B cell (primary cell): ENCODE data around the gene ESPN. TPM values are rescaled to one million over a fixed set of nuclear protein-coding genes. Genes with fewer than 3 reads are reported as not detected.

Experiments
- ATAC-seq: fragments of 200-7000 bp; cut with Tn5 transposase; one replicate; pipeline ENCODE4 v1.10.0; 2021; ENCODE audit warnings: low read depth, mild to moderate bottlenecking, moderate number of reproducible peaks, moderate library complexity
- CTCF ChIA-PET: fragments of 350-600 bp; sonication (Branson Sonifier 250); formaldehyde crosslinking; loops from one replicate; lab custom pipeline; 2021; ENCODE audit warnings: antibody characterized with exemption, inconsistent platforms; lab: Charles Lee
- POLR2A ChIA-PET: fragments of 350-600 bp; sonication (Branson Sonifier 250); formaldehyde crosslinking; loops from one replicate; lab custom pipeline; 2021; ENCODE audit warnings: antibody characterized with exemption; lab: Charles Lee
- DNase-seq: peaks from one replicate; pipeline ENCODE4 v3.0.0; 2013
- H2AFZ ChIP-seq: 2 replicates; pipeline ENCODE4 v1.6.1; 2012; ENCODE audit warnings: mild to moderate bottlenecking, low read depth, low read length; ENCODE audit not compliant: insufficient read depth, poor library complexity, severe bottlenecking
- H3K27ac ChIP-seq, 2 donors: 1 replicate in 1 of 2; 2 replicates in 1 of 2; pipeline ENCODE4 v1.5.1; 2012 to 2013; ENCODE audit warnings: low read length in 2 of 2, mild to moderate bottlenecking in 2 of 2, moderate library complexity in 1 of 2
- H3K27me3 ChIP-seq, 4 experiments: fragments of 200-600 bp in 1 of 4; sonication (generic) in 1 of 4; replicated peaks in 1 of 4; 1 replicate in 2 of 4; 2 replicates in 2 of 4; pipeline versions ENCODE4 v1.6.1 to v1.7.0; 2013 to 2016; ENCODE audit warnings: low read length in 3 of 4, mild to moderate bottlenecking in 2 of 4, mixed read lengths in 1 of 4, moderate library complexity in 1 of 4; ENCODE audit not compliant: insufficient read depth in 4 of 4, control insufficient read depth in 3 of 4; ENCODE audit errors: control extremely low read depth in 1 of 4
- H3K36me3 ChIP-seq, 2 experiments: replicated peaks in 1 of 2; 1 replicate in 1 of 2; 2 replicates in 1 of 2; pipeline versions ENCODE4 v1.6.1 to v1.7.1; 2013; ENCODE audit warnings: low read length in 1 of 2; ENCODE audit not compliant: insufficient read depth in 2 of 2, control insufficient read depth in 1 of 2; ENCODE audit errors: control extremely low read depth in 1 of 2, extremely low read depth in 1 of 2
- H3K4me1 ChIP-seq, 2 donors: fragments of 200-600 bp in 1 of 2; sonication (generic) in 1 of 2; 1 replicate in 1 of 2; 2 replicates in 1 of 2; pipeline versions ENCODE4 v1.5.1 to v1.6.1; 2013 to 2017; ENCODE audit warnings: low read length in 2 of 2; ENCODE audit not compliant: control insufficient read depth in 2 of 2, insufficient read depth in 2 of 2
- H3K4me2 ChIP-seq: replicated peaks from 2 replicates; pipeline ENCODE3; 2012; ENCODE audit warnings: mild to moderate bottlenecking, low read depth, low read length; ENCODE audit not compliant: poor library complexity, severe bottlenecking
- H3K4me3 ChIP-seq, 5 experiments: fragments of 200-600 bp in 1 of 5; sonication (generic) in 1 of 5; 1 replicate in 3 of 5; 2 replicates in 2 of 5; pipeline versions ENCODE4 v1.5.1 to v1.7.0; 2011 to 2016; ENCODE audit warnings: low read length in 4 of 5, mild to moderate bottlenecking in 4 of 5, low read depth in 2 of 5, control low read depth in 1 of 5, moderate library complexity in 1 of 5; ENCODE audit not compliant: insufficient read depth in 1 of 5; ENCODE audit errors: control extremely low read depth in 1 of 5, extremely low read depth in 1 of 5
- H3K79me2 ChIP-seq: fragments of 200-600 bp; sonication (generic); one replicate; pipeline ENCODE4 v1.6.0; 2016; ENCODE audit warnings: low read length; ENCODE audit not compliant: control insufficient read depth, insufficient read depth
- H3K9ac ChIP-seq: fragments of 200-600 bp; sonication (generic); 2 replicates; pipeline ENCODE4 v1.6.1; 2017; ENCODE audit warnings: mild to moderate bottlenecking, low read length, moderate library complexity
- H3K9me3 ChIP-seq, 3 donors: one replicate each; pipeline versions ENCODE4 v1.6.1 to v1.7.1; 2013; ENCODE audit warnings: low read length in 2 of 3; ENCODE audit not compliant: control insufficient read depth in 2 of 3, insufficient read depth in 1 of 3; ENCODE audit errors: control extremely low read depth in 1 of 3
- H4K20me1 ChIP-seq: 2 replicates; pipeline ENCODE4 v1.6.0; 2012; ENCODE audit warnings: mild to moderate bottlenecking, low read length; ENCODE audit not compliant: insufficient read depth, control insufficient read depth, poor library complexity, severe bottlenecking
- H3K27ac Mint-ChIP-seq: one replicate; pipeline ENCODE4 v1.8.0; 2021; ENCODE audit warnings: mixed read lengths
- H3K27me3 Mint-ChIP-seq: one replicate; pipeline ENCODE4 v1.8.0; 2021; ENCODE audit warnings: mixed read lengths
- H3K4me1 Mint-ChIP-seq: one replicate; pipeline ENCODE4 v1.8.0; 2021; ENCODE audit warnings: mixed read lengths
- H3K4me3 Mint-ChIP-seq: one replicate; pipeline ENCODE4 v1.8.0; 2021; ENCODE audit warnings: mixed read lengths
- H3K9me3 Mint-ChIP-seq: one replicate; pipeline ENCODE4 v1.8.0; 2022; ENCODE audit warnings: mixed read lengths; ENCODE audit not compliant: insufficient read depth
- EZH2 ChIP-seq: IDR thresholded peaks from 2 replicates; pipeline ENCODE4 v1.6.1; 2012; ENCODE audit warnings: borderline replicate concordance, low read depth, mild to moderate bottlenecking, moderate library complexity, low read length; ENCODE audit not compliant: insufficient read depth, poor library complexity, severe bottlenecking
- WGBS: methylation state at CpG from one replicate; pipeline ENCODE4 v1.1.5; 2013; ENCODE audit warnings: missing lambda C conversion rate; ENCODE audit not compliant: insufficient coverage; 5-methylcytosine and 5-hydroxymethylcytosine counted together
- intact Hi-C: fragments of 100-400 bp; cut with micrococcal nuclease; formaldehyde crosslinking; loops from one replicate; pipeline ENCODE4 v1.10.0; 2022
- polyA plus RNA-seq: library from polyadenylated mRNA; depleted of rRNA; stranded (reverse); fragments of >200 nt; gene quantifications from 2 replicates; pipeline ENCODE4 v1.2.3, GENCODE V29; 2012
- total RNA-seq, 2 donors: library from RNA; stranded (reverse); fragments of 120-200 nt in 1 of 2; gene quantifications; 1 replicate in 1 of 2; 2 replicates in 1 of 2; pipeline versions ENCODE4 v1.2.3 to v1.2.4, GENCODE V29; 2013 to 2022
- TF ChIP-seq, protein P1 (sequence below): fragments of 200-600 bp; IDR thresholded peaks from one replicate; pipeline ENCODE4 v1.8.0; 2022; ENCODE audit warnings: antibody characterized with exemption, mild to moderate bottlenecking

Gene ESPN
- total and polyA plus RNA-seq, 2 donors (not counting 1 experiment from before 2014, with no cell fraction given), result 0.19 to 0.25 TPM

- Mint-ChIP-seq H3K4me1 (no peaks in the 10 kb centered on the region), H3K4me3 (no peak overlapping the region), H3K27me3 (no peaks in the 10 kb centered on the region), H3K27ac (no peak overlapping the region), H3K9me3 (no peaks in the 10 kb centered on the region)
- H2AFZ ChIP-seq, result no peak overlapping the region
- H3K27me3 ChIP-seq, result peaks cover 0 to 3% (median 0%) of the 10 kb centered on the region in 4 experiments
- H4K20me1 ChIP-seq, result no peaks in the 10 kb centered on the region
- no peaks in the 10 kb centered on the region for H3K79me2 ChIP-seq
- TF ChIP-seq, protein P1, sequence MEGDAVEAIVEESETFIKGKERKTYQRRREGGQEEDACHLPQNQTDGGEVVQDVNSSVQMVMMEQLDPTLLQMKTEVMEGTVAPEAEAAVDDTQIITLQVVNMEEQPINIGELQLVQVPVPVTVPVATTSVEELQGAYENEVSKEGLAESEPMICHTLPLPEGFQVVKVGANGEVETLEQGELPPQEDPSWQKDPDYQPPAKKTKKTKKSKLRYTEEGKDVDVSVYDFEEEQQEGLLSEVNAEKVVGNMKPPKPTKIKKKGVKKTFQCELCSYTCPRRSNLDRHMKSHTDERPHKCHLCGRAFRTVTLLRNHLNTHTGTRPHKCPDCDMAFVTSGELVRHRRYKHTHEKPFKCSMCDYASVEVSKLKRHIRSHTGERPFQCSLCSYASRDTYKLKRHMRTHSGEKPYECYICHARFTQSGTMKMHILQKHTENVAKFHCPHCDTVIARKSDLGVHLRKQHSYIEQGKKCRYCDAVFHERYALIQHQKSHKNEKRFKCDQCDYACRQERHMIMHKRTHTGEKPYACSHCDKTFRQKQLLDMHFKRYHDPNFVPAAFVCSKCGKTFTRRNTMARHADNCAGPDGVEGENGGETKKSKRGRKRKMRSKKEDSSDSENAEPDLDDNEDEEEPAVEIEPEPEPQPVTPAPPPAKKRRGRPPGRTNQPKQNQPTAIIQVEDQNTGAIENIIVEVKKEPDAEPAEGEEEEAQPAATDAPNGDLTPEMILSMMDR, result no peak
- TF ChIP-seq EZH2, result no peak
- no peaks in the 10 kb centered on the region for H3K36me3 ChIP-seq
- intact Hi-C loops, result loop anchor here (1.0 kb wide), 1 partner anchor 8 kb away; no protein-coding TSS in a partner anchor
- WGBS, result 96% methylated on average over 22 of the region's 22 CpGs
- H3K4me3 ChIP-seq, result no peak overlapping the region
- no peak for DNase-seq
- no peaks in the 10 kb centered on the region for H3K4me1 ChIP-seq
- CTCF ChIA-PET, result interaction anchor here (0.5 to 1.5 kb wide), 3 partner anchors 18 to 139 kb away, joined by 3 to 5 read pairs (median 3); no protein-coding TSS in a partner anchor
- no peak for ATAC-seq
- no peak overlapping the region for H3K9ac ChIP-seq
- no peak overlapping the region for H3K4me2 ChIP-seq
- peaks cover 0 to 4% (median 0%) of the 10 kb centered on the region in 3 donors for H3K9me3 ChIP-seq
- POLR2A ChIA-PET, result no interaction called here
- no peak overlapping the region for H3K27ac ChIP-seq
These were observed 38.9 kb upstream of the ESPN start for GRCh38 chr1:6385488-6386191.

DNA sequence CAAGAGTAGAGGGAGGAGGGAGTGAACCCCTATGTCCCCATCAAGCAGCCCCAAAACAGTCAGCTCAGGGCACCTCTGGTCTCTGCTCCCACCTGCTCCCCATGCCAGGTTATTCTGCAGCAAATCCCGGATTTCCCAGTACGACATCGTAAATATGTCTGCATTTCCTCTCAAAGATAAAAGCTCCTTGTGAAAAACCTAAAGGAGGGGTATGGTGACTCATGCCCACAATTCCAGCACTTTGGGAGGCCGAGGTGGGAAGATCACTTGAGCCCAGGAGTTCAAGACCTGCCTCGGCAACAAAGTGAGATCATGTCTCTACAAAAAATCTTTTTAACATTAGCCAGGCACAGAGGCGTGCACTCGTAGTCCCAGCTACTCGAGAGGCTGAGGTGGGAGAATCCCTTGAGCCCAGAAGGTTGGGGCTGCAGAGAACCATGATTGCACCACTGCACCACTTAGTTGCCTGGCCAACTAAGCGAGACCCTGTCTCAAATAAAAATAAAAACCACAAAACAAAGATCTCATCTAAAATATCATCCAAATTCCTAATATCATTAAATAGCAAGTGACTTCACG, 38.1 kb upstream of the ESPN start:
- H3K27me3 ChIP-seq, result peaks cover 0 to 4% (median 0%) of the 10 kb centered on the region in 4 experiments
- no peak overlapping the region for H3K9ac ChIP-seq
- POLR2A ChIA-PET, result no interaction called here

More for the DNA sequence above, 38.1 kb upstream of the ESPN start:
- no peak overlapping the region for H2AFZ ChIP-seq
- H3K36me3 ChIP-seq, result no peaks in the 10 kb centered on the region
- peaks cover 0 to 4% (median 0%) of the 10 kb centered on the region in 3 donors for H3K9me3 ChIP-seq
- Mint-ChIP-seq H3K27me3 (no peaks in the 10 kb centered on the region), H3K27ac (no peak overlapping the region), H3K4me3 (no peak overlapping the region), H3K4me1 (no peaks in the 10 kb centered on the region), H3K9me3 (no peaks in the 10 kb centered on the region)
- WGBS, result 92% methylated on average over 9 of the region's 10 CpGs
- intact Hi-C loops, result loop anchor here (1.0 kb wide), 1 partner anchor 9 kb away; no protein-coding TSS in a partner anchor
- CTCF ChIA-PET, result interaction anchor here (0.5 to 0.6 kb wide), 2 partner anchors 17 to 91 kb away, joined by 3 read pairs; no protein-coding TSS in a partner anchor
- H3K4me3 ChIP-seq, result no peak overlapping the region
- H4K20me1 ChIP-seq, result no peaks in the 10 kb centered on the region
- DNase-seq (no peak), ATAC-seq (no peak)
- no peaks in the 10 kb centered on the region for H3K79me2 ChIP-seq
- no peak overlapping the region for H3K27ac ChIP-seq
- TF ChIP-seq, protein P1, result no peak
- TF ChIP-seq EZH2, result no peak
- no peaks in the 10 kb centered on the region for H3K4me1 ChIP-seq
- no peak overlapping the region for H3K4me2 ChIP-seq
